HCT116 (cell line): Measurements from ENCODE around the gene HARS1.

Experiments used
- EGR1 ChIP-seq: IDR thresholded peaks from 2 replicates; pipeline ENCODE4 v1.6.1; 2012; ENCODE audit warnings: low read depth
- EZH2 ChIP-seq: fragments of 200-600 bp; sonication (generic); IDR thresholded peaks from 2 replicates; pipeline ENCODE4 v1.6.1; 2017; ENCODE audit warnings: antibody characterized with exemption, mixed run types
- EZH2phosphoT487 ChIP-seq: fragments of 200-600 bp; IDR thresholded peaks from 2 replicates; pipeline ENCODE4 v1.6.1; 2018; ENCODE audit warnings: antibody characterized with exemption, borderline replicate concordance
- YY1 ChIP-seq: IDR thresholded peaks from 2 replicates; pipeline ENCODE4 v1.6.1; 2011; ENCODE audit warnings: low read length, low read depth, moderate library complexity, mild to moderate bottlenecking; ENCODE audit not compliant: insufficient replicate concordance; ENCODE audit errors: extremely low read depth
- TF ChIP-seq, protein P1 (sequence below), 3 experiments: fragments of 200-600 bp in 1 of 3; sonication (generic) in 1 of 3; IDR thresholded peaks in 2 of 3; conservative IDR thresholded peaks in 1 of 3; 2 replicates each; pipeline ENCODE4 v1.5.1; 2012 to 2017; ENCODE audit warnings: low read depth in 2 of 3, low read length in 2 of 3, antibody characterized with exemption in 1 of 3, borderline replicate concordance in 1 of 3, control low read depth in 1 of 3, mild to moderate bottlenecking in 1 of 3, mixed read lengths in 1 of 3, mixed run types in 1 of 3, moderate library complexity in 1 of 3; ENCODE audit not compliant: insufficient read depth in 1 of 3

DNA sequence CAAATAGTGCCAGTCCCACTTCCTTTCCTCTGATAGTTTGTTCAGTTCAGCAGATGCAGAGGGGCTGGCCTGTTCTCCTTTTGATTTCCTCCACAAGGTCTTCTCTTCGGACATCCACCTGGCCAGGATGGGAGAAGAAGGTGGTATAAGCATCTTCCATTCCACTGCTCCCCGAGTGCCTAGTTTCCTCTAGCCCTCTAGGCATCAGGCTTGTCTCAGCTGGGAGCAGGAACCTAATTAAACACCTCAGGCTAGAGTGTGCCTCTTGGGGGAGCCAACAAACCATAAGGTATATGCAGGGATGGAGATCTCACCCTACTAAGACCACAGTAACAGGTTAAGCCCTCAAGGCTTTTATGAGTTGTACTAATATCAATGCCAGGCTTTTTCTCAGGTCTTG lies 17.0 kb downstream of the HARS1 start:
- TF ChIP-seq, protein P1, sequence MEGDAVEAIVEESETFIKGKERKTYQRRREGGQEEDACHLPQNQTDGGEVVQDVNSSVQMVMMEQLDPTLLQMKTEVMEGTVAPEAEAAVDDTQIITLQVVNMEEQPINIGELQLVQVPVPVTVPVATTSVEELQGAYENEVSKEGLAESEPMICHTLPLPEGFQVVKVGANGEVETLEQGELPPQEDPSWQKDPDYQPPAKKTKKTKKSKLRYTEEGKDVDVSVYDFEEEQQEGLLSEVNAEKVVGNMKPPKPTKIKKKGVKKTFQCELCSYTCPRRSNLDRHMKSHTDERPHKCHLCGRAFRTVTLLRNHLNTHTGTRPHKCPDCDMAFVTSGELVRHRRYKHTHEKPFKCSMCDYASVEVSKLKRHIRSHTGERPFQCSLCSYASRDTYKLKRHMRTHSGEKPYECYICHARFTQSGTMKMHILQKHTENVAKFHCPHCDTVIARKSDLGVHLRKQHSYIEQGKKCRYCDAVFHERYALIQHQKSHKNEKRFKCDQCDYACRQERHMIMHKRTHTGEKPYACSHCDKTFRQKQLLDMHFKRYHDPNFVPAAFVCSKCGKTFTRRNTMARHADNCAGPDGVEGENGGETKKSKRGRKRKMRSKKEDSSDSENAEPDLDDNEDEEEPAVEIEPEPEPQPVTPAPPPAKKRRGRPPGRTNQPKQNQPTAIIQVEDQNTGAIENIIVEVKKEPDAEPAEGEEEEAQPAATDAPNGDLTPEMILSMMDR (IDR thresholded peaks at IDR 0.05 in 2 of 3, conservative IDR thresholded peaks at IDR 0.05 in 1 of 3; ENCODE audit: borderline replicate concordance in 1 of 3, insufficient read depth in 1 of 3, low read depth in 2 of 3, low read length in 2 of 3) = no peak
- no peak for TF ChIP-seq EZH2phosphoT487
- no peak for TF ChIP-seq EZH2
- no peak for TF ChIP-seq YY1
- TF ChIP-seq EGR1 = no peak
